Activated CD8-positive, alpha-beta memory T cell treated with anti-CD3 and anti-CD28 coated beads, Interleukin-2, amount 50 U/mL, for 4 hours (primary cell): ENCODE measurements around the gene PPARGC1A.

Experiments
- DNase-seq: peaks from one replicate; pipeline ENCODE4 v3.0.0-alpha.2; 2020

PPARGC1A gene

GRCh38 chr4:23904639-23905071, 14.8 kb upstream of the PPARGC1A start:
- no peak for DNase-seq

- no peak for DNase-seq
These were observed 14.1 kb upstream of the PPARGC1A start for GRCh38 chr4:23903859-23904438.

DNA sequence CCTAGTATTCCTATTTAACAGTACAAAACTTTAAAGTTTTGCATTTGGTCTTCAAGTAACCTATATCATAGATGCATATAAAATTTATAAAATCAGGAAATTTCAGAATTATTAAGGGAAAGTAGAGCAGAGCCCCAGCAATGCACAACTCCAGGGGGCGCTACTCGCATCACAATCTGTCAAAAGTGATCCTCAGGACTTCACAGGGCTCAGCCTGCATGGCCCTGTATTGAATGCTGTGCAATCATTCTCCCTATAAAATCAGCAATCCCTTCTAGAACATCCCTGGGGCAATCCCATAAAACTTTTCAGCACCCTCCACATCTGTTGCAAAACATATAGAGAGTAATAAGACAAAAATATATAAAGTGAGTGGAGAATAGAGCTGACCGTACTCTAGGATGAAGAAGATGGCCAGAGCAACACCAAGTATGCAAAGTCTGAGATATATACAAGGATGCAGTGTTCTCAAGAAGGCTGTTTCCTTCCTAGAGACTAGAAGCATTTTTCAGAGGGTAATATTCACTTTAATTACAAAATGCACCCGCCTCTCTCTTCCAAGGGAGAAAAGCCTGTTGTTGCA, 12.5 kb upstream of the PPARGC1A start:
- no peak for DNase-seq

GRCh38 chr4:23900636-23901035, 10.8 kb upstream of the PPARGC1A start:
- no peak for DNase-seq

DNA sequence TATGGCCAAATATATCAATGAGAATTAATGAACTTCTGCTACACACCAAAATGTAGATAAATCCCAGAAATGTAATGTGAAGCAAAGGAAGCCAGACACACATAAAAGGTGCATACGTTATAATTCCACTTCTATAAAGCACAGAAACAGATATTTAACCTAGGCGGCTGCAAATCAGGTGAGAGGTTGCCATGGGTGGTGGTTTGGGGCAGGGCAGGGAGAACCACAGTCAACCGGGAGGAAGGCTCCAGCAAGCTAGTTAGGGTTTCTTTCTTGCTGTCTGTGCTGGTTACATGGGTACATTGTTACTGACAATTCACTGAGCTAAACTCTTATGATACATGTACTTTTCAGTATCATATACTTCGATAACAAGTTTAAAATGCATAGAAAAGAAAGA, 9.7 kb upstream of the PPARGC1A start:
- DNase-seq = no peak

DNA sequence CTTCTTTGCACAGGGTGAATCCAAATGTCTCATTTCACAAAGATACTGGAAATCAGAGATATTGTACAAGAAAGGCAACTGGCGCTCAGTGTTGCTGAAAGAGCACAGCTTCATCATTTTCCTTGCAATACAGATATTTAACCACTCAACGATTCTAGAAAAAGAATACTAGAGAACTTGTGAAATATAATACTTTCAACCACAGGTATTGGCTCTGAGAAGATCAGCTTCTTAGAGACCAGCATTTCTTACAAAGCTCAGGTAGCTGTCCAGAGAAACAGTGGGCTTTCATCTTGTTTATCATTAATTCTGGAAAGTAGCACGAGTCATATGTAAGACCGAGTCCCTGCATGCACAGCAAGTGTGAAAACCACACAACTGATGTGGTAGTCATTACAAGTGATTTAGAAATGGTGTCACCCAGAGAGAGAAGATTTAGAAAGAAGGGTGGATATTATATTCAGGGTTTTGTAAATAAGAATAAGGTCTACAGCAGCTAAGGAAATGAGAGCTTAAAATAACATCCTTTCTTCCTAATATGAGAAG, 7.8 kb upstream of the PPARGC1A start:
- no peak for DNase-seq

GRCh38 chr4:23894021-23894420, 4.2 kb upstream of the PPARGC1A start:
- no peak for DNase-seq

DNA sequence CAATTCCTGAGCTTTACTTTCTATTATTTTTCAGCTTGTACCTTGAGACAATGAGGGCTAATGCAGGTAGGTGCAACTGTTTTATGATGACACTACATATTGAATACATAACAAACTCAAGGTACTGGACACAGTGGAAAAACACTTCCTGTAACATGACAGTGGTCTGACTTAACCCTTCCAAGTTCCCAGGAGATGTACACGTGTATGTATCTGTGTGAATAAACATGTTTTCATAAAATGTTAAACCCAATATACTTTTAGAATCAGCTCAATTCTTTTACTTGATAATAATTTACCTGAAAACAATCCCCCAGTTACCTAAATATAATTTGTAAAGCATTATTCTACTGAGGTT, 1.2 kb upstream of the PPARGC1A start:
- DNase-seq = no peak

- no peak for DNase-seq
These were observed 669 bp upstream of the PPARGC1A start for GRCh38 chr4:23890369-23891063.

- DNase-seq = no peak
These were observed 456 bp downstream of the PPARGC1A start for GRCh38 chr4:23889391-23889790.

DNA sequence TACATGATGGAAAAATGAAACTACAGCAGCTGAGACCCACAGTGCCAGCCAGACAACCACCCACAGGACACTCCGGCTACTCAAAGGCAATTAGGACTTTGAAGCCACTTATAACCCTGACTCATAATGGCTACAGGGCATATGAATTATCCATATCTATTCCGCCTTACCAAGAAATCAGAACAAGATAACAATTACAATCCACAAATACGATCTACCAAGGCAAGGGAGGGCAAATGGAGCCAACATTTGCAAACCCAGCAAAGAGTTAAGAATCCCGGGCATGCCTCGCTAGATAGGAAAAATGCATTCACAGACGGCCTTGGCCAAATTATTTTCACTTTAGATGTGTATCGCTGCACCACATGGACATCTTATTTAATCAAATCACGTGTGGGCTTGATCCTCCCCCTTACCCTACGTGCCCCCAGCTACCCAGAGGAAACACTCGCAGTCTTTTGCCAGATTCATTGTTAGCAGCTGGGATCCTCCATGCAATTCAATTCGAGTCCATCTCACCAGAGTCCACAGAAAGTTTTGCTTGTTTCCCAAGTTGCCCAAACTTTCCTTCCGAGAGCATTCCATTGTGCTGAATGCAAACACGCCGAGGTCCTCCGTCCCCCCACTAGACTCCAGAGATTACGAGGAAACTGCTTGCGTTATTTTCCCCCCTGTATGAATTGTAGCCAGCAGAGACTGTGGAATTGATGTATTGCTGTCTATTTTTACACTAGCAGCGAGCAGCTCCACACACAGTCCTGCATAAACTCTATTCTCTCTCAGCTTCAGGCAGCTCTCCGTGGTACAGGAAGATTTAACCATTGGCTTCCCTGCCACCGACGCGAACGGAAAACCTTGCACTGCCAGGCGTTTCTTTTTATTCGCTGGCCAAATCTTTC, 1.2 kb downstream of the PPARGC1A start:
- DNase-seq = no peak

DNA sequence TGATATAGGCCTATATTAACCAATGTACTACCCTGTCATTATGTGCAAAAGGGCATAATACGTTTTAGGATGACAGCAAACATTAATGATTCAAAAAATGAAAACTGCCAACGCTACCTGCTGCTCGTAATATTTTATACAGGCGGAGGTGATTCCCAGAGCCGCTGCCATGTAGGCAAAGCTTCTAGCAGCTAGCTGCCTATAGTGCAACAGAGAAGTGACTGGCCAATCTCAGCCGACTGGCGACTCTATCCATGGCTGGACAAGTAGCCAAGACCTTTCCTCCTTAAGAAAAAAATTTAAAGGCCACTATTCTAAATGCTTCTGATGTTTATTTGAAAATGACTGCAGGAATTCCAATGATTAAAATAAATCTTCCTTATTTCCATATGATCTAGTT, 1.9 kb downstream of the PPARGC1A start:
- DNase-seq = no peak

DNA sequence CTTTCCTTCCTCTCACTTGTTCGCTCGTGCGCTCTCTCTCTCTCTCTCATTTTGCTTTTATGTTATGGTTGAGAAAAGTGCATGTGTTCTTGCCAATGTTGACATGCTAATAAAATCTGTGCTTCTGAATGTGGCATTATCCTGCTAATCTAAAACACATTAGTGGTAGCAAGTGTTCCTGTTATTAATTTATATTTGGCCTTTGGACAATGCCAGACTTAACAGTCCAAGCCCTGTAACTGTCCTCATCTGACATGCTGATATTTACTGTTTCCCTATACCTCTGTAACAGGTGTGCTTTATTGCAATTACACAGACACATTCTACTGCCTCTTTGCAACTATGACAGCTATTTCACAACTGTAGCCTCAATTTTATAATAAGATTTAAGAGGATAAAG, 2.7 kb downstream of the PPARGC1A start:
- no peak for DNase-seq

GRCh38 chr4:23885943-23886590, 3.8 kb downstream of the PPARGC1A start:
- no peak for DNase-seq

DNA sequence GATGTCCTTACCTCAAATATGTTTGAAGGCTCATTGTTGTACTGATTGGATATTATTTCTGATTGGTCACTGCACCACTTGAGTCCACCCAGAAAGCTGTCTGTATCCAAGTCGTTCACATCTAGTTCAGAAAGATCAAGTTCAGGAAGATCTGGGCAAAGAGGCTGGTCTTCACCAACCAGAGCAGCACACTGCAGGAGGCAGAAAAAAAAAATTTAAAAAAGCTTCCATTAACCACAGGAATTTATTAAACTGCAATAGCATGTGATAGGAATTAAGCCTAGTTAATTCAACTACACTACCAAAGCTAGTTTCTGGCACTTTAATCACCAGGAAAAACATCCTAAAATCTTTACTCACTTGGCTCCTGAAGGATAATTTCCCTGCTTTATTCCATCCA, 5.1 kb downstream of the PPARGC1A start:
- DNase-seq = no peak

DNA sequence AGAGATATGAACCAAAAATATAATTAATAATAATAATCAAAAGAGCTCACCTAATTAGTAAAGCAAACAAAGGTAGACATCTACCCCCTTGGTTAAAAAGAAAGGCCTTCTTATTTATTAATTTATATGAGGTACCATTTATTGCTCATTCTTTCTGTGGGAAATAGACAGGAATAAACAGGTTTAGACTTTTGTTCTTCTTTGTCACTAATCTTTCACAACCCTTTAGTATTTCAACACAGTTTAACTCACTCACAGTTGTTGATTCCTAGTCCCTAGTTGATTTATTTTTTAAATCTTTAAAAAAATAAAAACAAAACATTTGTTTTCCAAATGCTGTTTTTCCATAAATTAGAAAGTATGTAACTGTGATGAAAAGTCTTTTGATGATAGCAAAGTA, 5.6 kb downstream of the PPARGC1A start:
- DNase-seq = no peak

- no peak for DNase-seq
These were observed 6.8 kb downstream of the PPARGC1A start for GRCh38 chr4:23882976-23883531.

- DNase-seq = no peak
These were observed 8.0 kb downstream of the PPARGC1A start for GRCh38 chr4:23881674-23882337.

DNA sequence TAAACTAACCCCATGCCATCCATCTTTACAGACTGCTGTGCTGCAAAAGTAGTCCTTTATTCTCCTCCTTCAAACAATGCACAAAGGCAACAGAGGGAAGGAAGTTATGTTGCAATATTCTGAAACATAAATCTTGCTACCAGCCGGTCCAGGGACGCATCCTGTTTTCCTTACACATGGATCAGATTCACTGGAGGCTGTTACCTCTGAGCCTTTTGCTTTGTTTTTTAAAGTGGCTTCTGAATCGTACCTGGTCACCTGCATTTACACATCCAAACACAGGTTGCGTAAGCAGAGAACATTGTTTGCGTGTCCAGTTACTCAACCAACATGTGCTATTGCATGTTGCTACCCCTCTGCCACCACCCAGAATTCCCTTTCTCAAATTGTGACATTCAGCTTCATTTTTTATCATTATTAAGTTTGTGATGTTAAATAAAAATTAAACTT, 8.8 kb downstream of the PPARGC1A start:
- no peak for DNase-seq

GRCh38 chr4:23878912-23879732, 10.7 kb downstream of the PPARGC1A start:
- no peak for DNase-seq
